NOMO-1 (cell line): ENCODE results near the gene RELL1.
A peak's percentile ranks its signal among the peaks of the same experiment; 100 is the strongest.

Experiments used
- DNase-seq, 2 experiments: peaks; one replicate each; lab custom pipeline; 2025; ENCODE audit not compliant: unreplicated experiment in 2 of 2; lab: John Stamatoyannopoulos, UW

Gene RELL1

DNA sequence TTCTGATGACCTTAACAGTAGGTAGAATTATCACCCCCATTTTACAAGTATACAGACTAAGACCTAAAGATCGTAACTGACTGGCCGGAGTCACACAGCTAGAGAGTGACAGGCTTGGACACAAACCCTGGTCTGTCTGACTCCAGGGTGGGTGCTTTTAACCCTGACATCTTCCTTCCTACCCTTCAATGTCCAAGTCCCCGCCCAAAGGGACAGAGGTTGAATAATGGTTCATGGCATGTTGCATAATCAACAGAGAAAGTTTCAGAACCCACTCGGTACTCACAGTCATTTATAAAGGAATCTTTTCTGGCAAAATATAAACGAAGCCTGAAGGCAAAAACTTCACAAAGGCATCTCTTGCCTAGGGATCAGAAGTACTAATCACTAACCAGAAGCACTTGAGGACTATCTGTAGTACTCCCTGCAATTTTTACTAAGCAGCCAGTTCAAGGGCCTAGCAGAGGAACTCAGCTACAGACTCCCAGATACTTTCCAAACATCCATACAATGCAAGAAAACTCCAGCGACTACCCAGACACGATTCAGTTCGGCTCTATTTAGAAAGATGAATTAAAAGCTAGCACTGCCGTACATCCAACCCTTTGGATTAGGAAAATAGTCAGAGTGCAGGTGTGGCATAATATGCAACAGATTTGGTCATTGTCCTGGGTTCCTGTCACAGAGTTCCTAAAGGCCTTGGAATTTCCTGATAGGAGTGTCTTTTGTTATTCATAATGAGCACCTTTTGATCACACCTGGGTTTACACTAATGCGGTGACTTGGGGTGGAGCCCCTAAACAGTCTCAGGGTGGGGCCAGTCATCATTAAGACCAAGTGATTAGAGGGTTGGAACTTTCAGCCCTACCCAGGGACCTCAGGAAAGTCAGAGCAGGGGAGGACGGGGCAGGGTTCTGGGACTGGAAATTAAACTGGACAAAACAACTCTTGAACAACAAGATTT lies 44.0 kb downstream of the RELL1 start:
- DNase-seq = peak in 1 of 2 experiments; percentile 7

DNA sequence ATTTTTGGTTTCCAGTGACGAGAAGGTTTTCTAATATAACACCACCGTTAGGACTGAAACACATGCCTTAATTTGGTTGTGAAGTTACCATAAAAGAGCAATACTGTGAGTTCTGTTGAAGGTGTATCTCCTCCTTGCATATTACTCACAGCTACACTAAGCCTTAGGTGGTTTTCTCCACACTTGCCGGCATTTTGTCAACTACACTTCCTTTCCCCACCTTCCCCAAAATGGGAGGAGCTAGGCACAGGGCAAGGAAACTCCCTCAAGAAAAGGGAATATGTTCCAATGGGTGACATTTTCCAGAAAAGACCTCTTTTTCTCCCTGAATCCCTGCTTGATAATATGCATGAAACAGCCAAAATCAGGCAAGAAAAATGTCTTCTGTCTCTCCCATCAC lies 44.8 kb downstream of the RELL1 start:
- no peak for DNase-seq

DNA sequence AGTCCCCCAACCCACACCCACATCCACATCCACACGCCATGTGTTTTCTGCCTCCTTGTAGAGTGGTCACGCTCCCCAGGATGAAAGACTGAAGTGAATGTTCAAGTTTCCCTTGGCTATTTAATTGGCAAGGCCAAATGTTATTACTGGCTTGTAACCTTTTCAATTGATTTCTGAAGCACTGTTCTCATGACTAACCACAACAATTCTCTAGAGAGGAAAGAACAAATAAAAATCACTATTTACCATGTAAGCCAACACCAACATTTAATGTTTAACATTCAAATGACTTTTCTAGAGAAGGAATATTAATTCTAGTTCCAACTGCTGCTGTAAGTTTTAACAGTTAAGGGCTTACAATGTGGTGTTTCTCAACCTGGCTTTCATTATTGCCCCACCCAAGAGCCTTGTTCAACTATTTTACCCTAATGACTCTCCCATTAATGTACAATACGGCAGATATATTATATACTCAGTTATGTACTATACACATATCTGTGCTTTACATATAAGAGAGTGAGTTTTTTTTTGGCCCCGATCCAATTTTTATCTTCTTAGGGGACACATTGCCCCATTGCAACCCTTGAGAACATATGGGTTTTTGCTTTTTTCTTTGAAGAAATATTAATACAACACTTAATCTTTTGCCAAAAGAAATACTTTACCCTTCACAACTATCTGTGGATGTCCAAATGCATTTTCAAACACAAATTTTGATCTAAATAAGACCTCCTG lies 46.5 kb downstream of the RELL1 start:
- no peak for DNase-seq

DNA sequence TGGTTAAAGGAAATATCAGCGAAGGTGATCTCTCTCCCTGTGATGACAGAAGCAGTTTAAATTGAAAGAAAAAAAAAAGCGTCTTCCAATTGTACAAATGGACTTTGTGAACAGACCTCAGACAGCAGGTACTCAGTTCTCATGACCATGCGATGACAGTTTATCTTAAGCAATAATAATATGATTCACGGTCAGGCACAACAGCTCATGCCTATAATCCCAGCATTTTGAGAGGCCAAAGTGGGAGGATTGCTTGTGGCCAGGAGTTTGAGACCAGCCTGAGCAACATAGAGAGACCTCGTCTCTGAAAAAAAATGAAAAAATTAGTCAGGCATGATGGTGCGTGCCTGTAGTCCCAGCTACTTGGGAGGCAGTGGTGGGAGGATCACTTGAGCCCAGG lies 51.0 kb downstream of the RELL1 start:
- DNase-seq = no peak

DNA sequence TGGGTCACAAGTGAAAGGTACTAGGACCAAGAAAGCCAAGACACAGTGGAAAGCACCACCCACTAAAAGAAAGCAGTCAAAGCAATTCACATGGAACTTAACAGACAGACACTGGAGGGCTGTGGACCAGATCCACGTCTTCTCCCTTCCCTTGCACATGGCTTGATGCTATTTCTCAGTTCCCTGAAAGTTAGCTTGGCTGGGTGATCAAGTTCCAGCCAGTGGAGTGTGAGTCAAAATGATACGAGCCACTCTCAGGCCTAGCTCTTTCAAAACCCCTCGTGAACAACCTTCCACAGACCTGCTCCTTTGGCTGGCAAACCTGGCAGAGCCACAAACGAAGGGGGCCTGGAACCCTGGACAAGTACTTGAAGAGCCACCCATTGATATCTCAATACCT lies 52.0 kb downstream of the RELL1 start:
- DNase-seq = no peak

DNA sequence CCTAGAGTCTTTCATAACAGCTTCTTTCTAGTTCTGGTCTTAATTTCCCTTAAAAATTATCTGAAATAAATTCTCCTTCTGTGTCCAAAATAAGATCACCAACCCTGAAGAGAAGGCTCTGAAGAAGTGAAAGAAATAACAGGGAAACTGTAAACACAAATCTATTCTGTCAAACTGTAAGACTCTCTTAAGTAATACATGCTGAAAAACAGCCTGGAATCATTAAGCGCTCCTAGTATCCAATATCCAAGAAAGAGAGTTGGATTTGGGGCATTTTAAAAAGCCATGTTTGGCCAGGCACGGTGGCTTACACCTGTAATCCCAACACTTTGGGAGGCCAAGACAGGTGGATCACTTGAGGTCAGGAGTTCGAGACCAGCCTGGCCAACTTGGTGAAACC lies 53.3 kb downstream of the RELL1 start:
- no peak for DNase-seq

DNA sequence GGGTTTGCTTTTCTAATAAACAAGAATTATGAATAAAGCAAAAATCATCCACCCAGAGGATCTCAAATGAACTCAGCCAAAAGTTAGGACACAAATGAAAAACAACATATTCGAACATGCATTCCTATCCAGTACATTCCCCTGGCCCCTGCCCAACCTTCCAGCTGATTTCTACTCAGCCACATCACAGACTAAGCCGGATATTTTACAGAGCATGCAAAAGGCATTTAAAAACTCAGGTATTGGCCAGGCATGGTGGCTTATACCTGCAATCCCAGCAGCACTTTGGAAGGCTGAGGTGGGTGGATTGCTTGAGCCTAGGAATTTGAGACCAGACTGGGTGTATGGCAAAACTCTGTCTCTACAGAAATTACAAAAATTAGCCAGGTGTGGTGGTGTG lies 54.6 kb downstream of the RELL1 start:
- DNase-seq = no peak

DNA sequence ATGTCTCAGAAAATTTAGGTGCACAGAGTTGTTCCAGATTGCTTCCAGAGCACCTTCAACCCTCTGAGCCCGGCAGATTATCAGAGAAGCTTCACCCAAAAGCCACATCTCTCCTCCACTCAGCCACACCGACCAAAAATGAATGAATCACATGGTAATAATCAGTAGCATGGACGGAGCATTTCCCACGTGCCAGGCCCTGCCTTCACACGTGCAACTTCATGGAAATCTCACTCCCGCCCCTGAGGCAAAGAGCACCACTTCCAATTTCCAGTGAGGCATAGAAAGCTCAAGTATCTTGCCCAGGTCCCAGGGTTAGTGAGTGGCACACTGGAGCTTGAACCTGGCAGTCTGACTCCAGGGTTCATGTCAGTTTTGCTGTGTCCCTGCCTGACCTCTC lies 56.5 kb downstream of the RELL1 start:
- DNase-seq = no peak

DNA sequence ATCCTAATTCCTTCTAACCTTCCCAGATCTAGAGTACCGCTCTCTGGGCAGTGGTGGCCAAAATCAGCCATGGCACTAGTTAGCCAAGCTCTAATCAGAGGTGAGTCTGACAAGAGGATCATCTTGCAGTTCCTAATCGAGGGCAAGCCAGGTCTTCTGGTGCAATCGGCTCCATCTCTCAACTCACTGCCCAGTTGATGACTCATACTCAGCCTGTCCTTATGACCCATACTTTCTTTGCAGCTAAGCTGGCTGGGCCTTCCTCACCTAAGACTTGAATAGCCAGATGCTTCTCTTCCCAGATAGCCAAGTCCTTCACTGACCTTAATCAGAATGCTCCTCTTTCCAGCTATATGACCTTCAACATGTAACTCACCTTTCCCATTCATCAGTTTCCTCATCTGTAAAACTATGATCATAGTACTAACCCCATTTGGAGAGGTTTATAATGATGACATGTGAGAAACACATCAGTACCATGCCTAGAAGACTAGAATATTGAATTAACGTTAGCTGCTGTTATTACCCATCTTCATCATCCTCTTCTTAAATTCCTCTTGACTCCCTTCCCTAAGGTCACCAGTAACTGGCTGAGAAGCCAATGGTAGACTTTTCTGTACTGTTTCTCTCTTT lies 57.1 kb downstream of the RELL1 start:
- DNase-seq = no peak

DNA sequence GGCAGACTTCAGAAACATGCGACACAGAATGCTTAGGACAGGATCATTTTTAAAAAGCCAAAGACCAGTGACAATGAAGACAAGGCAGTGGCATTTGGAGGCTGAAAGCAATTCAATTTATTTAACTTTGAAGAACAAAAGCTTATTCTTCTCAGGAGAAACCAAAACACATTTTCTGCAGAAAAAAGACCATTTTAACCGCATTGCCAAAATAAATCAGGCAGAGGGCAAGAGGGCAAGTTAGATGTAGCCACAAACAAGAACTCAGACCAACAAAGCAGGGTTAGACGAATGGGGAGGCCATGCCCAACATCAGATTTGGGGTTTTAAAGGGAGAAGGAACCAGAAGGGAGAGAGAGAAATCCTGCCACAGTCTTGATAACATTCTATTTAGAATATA lies 58.9 kb downstream of the RELL1 start:
- DNase-seq = no peak

DNA sequence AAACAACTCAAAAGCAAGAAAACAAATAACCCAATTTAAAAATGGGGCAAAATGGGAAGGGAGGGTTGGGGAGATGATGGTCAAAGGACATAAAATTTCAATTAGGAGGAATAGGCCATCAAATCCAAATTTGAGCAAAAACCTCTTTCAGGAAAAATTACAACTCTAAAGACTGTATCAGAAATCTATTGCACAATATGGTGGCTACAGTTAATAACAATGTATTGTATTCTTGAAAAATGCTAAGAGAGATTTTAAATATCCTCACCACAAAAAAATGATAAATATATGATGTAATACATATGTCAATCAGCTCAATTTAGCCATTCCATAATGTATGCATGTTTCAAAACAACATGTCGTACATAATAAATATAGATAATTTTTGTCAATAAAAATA lies 60.7 kb downstream of the RELL1 start:
- no peak for DNase-seq

DNA sequence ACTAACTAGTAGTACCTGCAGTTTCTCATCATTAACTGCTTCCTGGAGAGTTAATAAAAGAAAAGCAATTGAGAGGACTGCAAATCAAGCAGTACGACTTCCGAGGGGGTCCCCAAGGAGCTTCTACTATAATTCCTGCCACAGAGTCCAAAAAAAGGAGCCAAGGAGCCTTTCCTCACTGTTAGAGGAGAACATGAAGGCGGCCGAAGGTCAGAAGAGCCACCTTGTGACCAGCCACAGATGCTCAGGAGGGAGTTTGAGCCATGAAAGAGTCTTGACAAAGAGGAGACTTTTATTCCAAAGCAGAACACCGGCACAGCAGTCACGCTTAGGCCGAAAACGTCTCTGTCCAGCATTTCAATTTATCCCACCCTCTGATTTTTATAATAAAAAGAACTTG lies 62.2 kb downstream of the RELL1 start:
- no peak for DNase-seq

DNA sequence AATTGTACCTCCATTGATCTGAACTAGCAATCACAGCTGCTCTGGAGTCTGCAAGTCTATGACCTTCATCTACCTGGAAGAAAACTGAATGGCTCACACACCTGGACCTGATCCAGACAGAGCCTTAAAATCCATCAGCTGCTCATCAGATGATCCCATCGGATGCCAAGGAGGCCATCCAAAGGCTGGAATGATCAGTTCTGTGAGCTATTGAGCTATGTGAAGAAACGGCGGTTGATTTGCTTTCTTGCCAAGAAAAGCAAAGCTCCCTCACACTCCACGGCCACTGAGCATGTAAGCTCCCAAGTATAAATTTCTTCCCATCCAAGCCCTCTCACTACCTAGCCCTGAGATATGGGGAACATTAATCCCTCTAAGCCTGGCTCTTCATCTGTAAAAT lies 63.1 kb downstream of the RELL1 start:
- DNase-seq = no peak

DNA sequence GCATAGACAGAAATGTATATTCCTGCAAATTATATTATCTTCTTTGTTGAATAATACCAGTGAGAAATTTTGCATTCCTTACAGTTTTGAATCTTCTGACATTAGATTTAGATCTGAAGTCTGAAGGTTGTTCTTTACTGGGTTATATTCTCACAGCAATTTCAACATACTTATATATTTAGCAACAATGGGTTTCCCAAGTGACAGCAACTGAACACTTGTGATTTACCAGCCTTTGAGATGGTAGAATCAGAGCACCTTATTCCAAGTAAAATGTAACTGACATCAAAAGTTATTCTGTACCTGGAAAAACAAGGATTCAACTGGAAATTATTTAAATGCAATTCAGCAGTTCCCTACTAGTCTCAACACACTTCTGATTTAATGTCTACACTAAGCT lies 66.0 kb downstream of the RELL1 start:
- DNase-seq = peak in 1 of 2 experiments; percentile 38

DNA sequence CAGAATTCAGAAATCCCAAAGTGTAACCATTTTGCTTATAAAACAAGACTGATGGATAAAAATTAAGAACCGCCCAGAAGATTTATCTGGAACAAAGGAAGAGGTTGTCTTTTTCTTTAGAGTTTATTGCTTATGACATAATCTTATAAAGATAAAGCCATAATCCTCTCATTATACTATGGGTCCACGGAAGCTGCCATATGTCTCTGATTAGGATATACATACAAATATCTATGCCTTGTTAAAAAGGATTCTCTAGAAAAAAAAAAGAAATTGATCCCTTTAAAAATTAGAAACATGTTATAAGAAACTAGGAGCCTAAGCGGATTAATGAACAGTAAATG lies 70.5 kb downstream of the RELL1 start:
- DNase-seq = no peak

DNA sequence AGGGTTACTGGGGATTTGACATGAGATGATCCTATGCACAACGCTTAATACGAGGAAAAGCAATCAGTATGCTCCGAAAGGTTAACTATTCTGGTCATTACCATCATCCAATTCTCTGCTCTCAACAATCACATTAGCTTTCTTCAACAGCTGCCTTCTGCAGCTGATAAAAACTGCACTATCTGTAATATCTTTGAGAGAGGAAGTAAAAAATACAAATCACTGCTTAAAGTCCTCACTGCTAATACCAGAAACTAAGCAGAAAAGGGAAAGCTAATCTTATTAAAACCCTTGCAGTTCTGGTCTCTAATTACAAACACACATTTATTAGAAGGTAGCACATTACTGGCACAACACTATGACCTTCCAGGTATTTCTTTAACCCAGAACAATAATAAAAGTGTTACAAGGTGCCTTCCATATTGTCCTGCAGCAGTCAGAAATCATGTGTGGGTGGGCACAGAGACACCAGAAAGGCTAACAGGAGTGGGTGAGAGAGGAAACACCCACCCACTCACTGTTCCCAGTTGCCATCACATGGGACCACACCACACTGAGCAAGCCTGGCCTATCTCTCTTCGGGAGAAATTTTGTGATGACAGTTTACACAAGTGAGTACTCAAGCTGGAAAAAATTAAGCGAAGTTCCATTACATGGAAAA lies 71.0 kb downstream of the RELL1 start:
- no peak for DNase-seq

DNA sequence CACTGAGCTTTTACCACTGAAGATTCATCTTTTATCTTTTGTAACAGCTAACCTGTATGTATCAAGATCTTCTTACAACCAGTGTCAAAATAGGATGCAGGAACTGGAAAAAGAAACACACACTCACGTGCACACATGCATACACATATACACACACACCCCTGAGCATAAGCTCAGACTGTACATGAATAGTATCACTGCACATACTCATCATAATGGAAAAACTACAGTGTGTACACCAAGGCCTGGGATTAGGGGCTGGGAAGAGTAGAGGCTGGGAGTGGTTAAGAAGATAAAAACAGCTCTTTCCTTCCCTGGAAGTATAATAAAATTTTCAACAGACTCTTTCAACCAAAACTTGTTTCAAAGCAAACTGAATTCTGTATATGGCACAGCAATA lies 73.4 kb downstream of the RELL1 start:
- DNase-seq = no peak

DNA sequence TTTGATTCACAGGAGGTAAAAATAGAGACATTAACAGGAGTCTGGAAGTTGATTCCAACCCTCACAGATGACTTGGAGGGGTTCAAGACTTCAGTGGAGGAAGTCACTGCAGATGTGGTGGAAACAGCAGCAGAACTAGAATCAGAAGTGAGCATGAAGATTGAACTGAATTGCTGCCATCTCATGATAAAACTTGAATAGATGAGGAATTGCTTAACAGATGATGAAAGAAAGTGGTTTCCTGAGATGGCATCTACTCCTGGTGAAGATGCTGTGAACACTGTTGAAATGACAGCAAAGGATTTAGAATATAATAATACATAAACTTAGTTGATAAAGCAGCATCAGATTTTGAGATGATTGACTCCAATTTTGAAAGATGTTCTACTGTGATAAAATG lies 76.5 kb downstream of the RELL1 start:
- peak in 1 of 2 experiments; percentile 65 for DNase-seq

DNA sequence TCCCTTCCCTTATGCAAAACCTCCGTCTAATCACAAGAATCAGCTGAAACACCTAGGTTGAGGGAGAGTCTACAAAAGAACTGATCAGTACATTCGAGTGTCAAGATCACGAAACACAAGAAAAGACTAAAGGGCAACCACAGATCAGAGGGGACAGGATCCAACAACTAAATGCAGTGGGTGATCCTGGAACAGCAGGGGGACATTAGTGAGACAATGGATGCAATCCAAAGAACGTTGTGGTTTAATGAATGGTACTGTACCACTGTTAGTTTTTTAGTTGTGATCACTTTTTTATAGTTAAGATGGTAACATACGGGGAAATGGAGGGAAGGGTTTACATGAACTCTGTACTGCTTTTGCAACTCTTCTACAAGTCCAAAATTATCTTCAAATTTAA lies 79.2 kb downstream of the RELL1 start:
- DNase-seq = no peak

DNA sequence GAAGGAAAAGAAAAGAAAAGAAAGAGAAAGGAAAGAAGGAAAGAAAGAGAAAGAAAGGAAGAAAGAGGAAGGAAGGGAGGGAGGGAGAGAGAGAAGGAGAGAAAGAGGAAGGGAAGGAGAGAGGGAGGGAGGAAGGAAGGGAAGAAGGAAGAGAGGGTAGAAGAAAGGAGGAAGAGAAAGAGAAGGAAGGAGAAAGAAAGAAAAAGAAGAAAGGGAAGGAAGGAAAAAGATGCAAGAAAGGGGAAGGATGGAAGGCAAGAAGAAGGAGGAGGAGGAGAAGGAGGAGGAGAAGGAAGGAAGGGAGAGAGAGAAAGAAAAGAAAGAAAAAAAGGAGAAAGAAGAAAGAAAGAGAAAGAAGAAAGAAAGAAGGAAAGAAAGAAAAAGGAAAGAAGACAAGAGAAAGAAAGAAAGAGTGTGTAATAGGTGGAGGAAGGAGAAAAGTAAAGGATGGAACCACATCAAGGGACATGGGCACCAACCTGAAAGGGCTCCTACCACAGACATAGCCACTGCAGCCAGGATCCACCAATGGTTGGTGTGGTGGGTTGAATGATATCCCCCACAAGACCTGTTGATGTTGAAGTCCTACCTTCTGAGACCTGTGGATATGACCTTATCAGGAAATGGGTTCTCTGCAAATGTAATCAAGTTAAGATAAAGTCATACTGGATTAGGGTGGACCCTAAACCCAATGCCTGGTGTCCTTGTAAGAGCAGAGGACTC lies 80.2 kb downstream of the RELL1 start:
- DNase-seq = no peak

DNA sequence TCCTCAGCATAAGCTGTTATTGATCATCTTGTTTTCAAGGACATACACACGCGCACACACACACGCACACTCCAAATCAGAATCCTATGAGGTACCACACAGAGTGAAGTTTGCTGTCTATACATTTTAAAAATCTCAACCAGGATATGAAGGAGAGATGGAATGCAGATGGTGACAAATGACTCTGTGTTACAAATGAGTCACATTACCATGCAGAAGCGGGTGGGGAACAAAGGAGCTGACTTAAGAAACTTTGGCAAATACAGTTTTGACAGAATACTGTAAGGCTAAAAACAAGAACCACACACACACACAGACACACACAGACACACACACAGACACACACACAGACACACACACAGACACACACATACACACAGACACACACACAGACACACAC lies 81.7 kb downstream of the RELL1 start:
- DNase-seq = no peak
